HG02852 (cell line): ENCODE measurements around the gene CNOT3.
"Not testable (repeated sequence)": the region's sequence is repeated elsewhere in the genome, so short reads cannot be mapped to it uniquely, and the experiment has no call there.

ENCODE experiments used
- ATAC-seq: cut with Tn5 transposase; IDR thresholded peaks from one replicate; pipeline ENCODE4 v1.9.1; 2021; ENCODE audit warnings: mild to moderate bottlenecking, moderate library complexity; ENCODE audit not compliant: unreplicated experiment

CNOT3 gene

GRCh38 chr19:54137699-54138488 lies at the start of gene CNOT3:
TSS of gene CNOT3 (plus strand) at chr19:54137762. CDS start at chr19:54142979, 5,217 bp downstream.
- ATAC-seq: no peak

GRCh38 chr19:54094426-54095000 lies 43.0 kb upstream of the CNOT3 start:
- ATAC-seq: no peak

GRCh38 chr19:54095136-54095858 lies 42.3 kb upstream of the CNOT3 start:
- no peak for ATAC-seq

DNA sequence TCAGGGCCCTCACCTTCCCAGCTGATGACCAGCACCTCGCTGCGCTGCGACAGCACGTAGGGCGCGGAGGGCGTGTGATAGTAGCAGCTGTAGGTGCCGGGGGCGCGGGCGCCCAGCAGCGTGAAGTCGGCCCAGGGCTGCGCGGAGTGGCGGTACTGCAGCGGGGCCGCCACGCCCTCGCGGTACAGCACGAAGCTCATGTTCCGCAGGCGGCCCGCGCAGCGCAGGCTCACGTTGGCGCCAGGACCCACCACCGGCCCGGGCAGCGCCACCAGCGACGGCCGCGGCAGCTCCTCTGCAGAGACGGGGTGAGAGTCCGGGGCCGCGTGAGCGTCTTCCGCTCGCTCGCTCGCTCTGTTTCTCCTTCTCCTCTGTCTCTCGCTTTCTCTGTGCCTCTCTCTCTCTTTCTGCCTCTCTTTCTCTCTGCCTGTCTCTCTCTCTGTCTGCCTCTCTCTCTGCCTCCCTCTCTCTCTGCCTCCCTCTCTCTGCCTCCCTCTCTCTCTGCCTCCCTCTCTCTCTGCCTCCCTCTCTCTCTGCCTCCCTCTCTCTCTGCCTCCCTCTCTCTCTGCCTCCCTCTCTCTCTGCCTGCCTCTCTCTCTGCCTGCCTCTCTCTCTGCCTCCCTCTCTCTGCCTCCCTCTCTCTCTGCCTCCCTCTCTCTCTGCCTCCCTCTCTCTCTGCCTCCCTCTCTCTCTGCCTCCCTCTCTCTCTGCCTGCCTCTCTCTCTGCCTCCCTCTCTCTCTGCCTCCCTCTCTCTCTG lies 41.5 kb upstream of the CNOT3 start:
- ATAC-seq: not testable (repeated sequence)

- no peak for ATAC-seq
Measured at GRCh38 chr19:54096617-54097106, 40.9 kb upstream of the CNOT3 start.

DNA sequence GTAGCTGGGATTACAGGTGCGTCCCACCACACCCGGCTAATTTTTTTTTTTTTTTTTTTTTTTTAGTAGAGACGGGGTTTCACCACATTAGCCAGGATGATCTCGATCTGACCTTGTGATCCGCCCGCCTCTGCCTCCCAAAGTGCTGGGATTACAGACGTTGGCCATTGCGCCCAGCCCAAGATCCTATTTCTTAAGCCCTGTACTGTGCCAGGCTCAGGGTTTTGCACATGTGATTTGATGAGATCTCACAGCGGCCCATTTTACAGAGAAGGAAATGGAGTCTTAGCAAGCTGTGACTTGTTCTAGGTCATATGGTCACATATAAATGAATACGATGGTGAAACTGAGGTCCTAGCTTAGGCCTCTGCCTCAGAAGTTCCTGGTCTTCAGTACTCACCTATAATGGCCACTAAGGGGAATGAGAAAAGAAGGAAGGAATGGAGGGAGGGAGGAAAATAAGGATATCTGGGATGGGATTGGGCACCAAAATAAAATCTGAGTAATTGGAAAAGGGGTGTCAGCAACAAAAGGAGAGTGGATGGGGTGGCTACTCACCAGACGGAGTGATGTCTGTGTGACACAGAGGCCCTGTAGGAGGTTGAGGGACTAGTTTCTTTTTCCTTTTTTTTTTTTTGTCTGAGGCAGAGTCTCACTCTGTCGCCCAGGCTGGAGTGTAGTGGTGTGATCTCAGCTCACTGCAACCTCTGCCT lies 38.2 kb upstream of the CNOT3 start:
- ATAC-seq: no peak

DNA sequence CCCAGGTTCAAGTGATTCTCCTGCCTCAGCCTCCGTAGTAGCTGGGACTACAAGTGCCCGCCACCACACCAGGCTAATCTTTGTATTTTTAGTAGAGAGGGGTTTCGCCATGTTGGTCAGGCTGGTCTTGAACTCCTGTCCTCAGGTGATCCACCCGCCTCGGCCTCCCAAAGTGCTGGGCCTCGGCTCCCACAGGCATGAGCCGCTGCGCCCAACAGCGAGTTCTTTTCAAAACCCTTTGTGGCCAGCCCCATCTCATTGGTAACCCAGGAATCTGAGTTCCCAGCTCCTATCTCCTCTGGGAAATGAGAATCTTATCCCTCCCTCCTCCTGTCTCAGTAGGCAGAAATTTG lies 37.7 kb upstream of the CNOT3 start:
- not testable (repeated sequence) for ATAC-seq

DNA sequence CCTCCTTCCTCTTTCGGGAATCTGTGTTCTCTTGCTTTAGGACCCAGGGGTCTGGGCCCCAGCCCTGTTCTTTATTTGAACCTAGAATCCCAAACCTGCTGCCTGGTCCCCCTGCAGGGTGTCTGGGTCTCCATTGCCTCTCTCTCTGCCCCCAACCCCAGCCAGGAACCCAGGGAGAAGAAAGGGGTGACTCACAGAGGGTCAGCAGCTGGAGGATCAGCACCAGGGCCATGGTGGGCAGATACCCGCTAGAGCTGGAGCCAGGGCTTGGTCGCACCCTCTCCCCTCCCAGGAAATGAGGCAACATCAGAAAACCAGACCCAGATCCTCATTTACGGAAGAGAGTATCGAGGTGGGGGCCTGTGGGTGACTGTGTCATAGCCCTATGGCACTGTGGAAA lies 37.0 kb upstream of the CNOT3 start, which contains the start of gene OSCAR:
Gene OSCAR (minus strand): TSS at position 243 of the 400 bp plus-strand sequence. CDS start 11 bp downstream, at position 232.
- no peak for ATAC-seq

DNA sequence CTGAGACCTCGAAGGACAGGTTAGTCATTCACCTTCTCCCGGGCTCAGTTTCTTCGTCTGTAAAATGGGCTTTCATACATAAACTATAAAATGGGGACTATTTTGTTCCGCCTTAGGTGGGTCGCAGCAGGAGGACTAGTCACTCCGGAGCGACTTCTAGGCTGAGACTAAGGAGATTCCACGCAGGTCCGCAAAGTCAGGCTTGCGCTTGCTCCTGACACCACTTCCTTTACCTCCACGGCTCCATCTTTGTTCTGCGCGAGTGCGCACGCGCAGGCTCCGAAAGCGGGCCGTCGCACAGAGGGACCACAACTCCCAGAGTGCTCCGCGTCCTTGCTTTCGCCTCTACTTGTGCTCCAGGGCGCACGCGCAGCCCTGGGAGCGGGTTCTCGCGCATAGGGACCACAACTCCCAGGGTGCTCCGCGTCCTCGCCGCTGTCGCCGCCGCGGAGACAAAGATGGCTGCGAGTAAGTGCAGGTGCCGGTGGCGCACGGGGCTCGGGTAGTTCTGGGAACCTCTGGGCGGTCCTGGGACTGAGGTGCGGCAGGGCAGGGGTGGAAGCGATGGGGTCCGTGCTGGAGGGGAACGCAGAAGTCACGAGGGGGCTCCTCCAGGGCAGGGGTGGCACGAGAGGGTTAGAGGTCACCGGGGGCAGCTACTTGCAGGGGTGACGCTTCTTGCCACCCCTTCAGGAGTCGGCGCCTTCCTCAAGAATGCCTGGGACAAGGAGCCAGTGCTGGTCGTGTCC lies 35.0 kb upstream of the CNOT3 start, which contains the start of gene NDUFA3:
Gene NDUFA3 (plus strand): TSS at position 435 of the 749 bp plus-strand sequence. CDS start 24 bp downstream, at position 459.
- peak; percentile 83 for ATAC-seq

DNA sequence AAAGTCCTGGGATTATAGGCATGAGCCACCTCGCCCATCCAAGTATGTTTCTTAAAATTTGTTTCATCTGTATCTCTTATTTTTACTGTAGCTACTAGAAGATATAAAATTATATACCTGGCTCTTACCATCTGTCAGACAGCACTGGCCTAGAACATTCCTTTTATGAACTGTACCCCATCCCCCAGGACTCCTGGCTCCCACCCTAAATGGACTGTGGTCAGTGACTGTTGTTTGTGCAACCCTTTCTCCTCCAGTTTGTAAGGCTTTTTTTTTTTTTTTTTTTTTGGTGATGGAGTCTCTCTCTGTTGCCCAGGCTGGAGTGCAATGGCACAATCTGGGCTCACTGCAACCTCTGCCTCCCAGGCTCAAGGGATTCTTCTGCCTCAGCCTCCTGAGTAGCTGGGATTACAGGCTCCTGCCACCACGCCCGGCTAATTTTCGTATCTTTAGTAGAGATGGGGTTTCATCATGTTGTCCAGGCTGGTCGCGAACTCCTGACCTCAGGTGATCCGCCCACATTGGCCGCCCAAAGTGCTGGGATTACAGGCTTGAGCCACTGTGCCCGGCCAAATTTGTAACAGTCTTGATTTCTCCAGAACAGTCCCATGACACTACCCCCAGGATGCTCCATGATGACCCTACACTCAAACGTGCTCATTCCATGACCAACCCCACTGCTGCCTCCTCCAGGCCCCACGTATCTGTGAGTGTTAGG lies 32.4 kb upstream of the CNOT3 start:
- ATAC-seq: no peak

GRCh38 chr19:54105796-54106195 lies 31.8 kb upstream of the CNOT3 start:
- ATAC-seq: no peak

GRCh38 chr19:54106716-54107115 lies 30.8 kb upstream of the CNOT3 start:
- ATAC-seq: no peak

DNA sequence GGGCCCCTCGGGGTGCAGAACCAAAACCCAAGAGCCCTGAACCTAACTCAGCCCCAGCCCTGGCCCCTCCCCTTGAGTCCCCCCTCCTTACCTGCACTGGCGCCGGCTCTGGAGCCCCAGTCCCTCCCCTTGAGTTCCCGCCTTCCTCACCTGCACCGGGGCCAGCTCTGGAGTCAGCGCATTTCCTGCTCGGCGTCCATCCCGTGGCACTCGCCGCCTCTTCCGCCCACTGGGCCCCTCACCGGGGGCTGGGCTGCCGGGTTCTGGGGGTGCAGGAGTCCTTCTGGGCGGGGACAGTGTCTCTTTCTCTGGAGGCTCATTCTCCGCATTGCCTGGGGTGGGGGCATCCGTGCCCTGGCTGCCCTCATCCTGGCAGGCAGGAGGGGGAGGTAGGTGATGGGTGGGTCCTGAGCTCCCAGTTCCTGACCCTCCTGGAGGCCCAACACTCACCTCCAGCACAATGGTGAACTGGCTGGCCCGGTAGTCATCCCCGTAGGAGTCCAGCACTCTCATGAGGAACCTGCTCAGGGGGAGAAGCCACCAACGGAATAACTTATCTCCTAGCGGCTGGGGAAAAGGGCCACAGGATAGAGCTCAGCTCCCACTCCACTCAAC lies 29.6 kb upstream of the CNOT3 start:
- ATAC-seq: no peak

GRCh38 chr19:54108496-54108895 lies 29.1 kb upstream of the CNOT3 start:
- ATAC-seq: no peak

DNA sequence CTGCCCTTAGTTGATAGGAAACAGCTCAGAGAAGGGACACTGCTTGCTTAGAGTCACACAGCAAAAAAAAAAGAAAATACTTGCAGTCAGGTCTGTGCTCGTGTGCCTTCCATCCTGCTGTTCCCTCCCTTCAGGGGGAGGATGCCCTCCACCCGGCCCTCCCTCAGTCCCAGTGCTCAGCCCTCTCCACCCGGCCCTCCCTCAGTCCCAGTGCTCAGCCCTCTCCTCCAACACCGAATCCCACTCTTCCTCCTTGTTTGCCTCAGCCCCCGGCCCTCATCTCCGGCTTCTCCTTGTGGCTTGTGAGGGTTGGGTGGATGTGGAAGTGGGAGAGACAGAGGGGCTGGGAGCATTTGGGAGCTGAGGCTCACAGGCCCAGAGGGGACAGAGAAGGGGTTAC lies 27.9 kb upstream of the CNOT3 start:
- no peak for ATAC-seq

GRCh38 chr19:54114340-54115108 lies 23.0 kb upstream of the CNOT3 start:
- no peak for ATAC-seq
